ENCODE data around the gene CHPF2. TPM values are rescaled to one million over a fixed set of nuclear protein-coding genes. Genes with fewer than 3 reads are reported as not detected.

Gene CHPF2
- total RNA-seq, 2 donors from 2014 or later: 36.2 to 42.7 TPM

GRCh38 chr7:151236406-151236805 lies 4.1 kb downstream of the CHPF2 start:
- DNase-seq: no peak
- Histone ChIP-seq H3K9ac (ENCODE audit: low read depth in 2 of 2, low read length in 2 of 2) (no peak overlapping the region), H3K9me3 (no peaks in the 10 kb centered on the region), H3K4me3 (no peak overlapping the region), H3K27ac (no peak overlapping the region), H3K4me1 (peaks cover 10% of the 10 kb centered on the region), H3K36me3 (no peaks in the 10 kb centered on the region), H3K27me3 (no peaks in the 10 kb centered on the region)
- TF ChIP-seq CTCF (IDR thresholded peaks at IDR 0.05): no peak
- intact Hi-C loops (cut with DNase I): no loop called here

- Histone ChIP-seq H3K4me3 (no peak overlapping the region), H3K27me3 (no peaks in the 10 kb centered on the region), H3K27ac (no peak overlapping the region), H3K9me3 (no peaks in the 10 kb centered on the region), H3K4me1 (peaks cover 10% of the 10 kb centered on the region), H3K9ac (ENCODE audit: low read depth in 2 of 2, low read length in 2 of 2) (no peak overlapping the region), H3K36me3 (no peaks in the 10 kb centered on the region)
- TF ChIP-seq CTCF (IDR thresholded peaks at IDR 0.05): no peak
- no peak for DNase-seq
- intact Hi-C loops (cut with DNase I): no loop called here
These were observed 5.2 kb downstream of the CHPF2 start for GRCh38 chr7:151237244-151238189.

GRCh38 chr7:151238190-151238810 lies 6.0 kb downstream of the CHPF2 start:
- Histone ChIP-seq H3K4me3 (no peak overlapping the region), H3K9me3 (no peaks in the 10 kb centered on the region), H3K36me3 (no peaks in the 10 kb centered on the region), H3K27ac (no peak overlapping the region), H3K9ac (ENCODE audit: low read depth in 2 of 2, low read length in 2 of 2) (no peak overlapping the region), H3K4me1 (peaks cover 9% of the 10 kb centered on the region), H3K27me3 (no peaks in the 10 kb centered on the region)
- no peak for TF ChIP-seq CTCF (IDR thresholded peaks at IDR 0.05)
- intact Hi-C loops (cut with DNase I): no loop called here
- no peak for DNase-seq

- Histone ChIP-seq H3K4me3 (no peak overlapping the region), H3K9me3 (no peaks in the 10 kb centered on the region), H3K4me1 (no peaks in the 10 kb centered on the region), H3K36me3 (no peaks in the 10 kb centered on the region), H3K27me3 (no peaks in the 10 kb centered on the region), H3K27ac (no peak overlapping the region), H3K9ac (ENCODE audit: low read depth in 2 of 2, low read length in 2 of 2) (no peak overlapping the region)
- no peak for TF ChIP-seq CTCF (IDR thresholded peaks at IDR 0.05)
- no peak for DNase-seq
- intact Hi-C loops (cut with DNase I): no loop called here
These were observed 6.9 kb downstream of the CHPF2 start for GRCh38 chr7:151238924-151239836.

GRCh38 chr7:151239837-151240459 lies 7.7 kb downstream of the CHPF2 start:
- DNase-seq: no peak
- Histone ChIP-seq H3K4me1 (peaks cover 6% of the 10 kb centered on the region), H3K36me3 (no peaks in the 10 kb centered on the region), H3K4me3 (no peak overlapping the region), H3K9me3 (no peaks in the 10 kb centered on the region), H3K27ac (no peak overlapping the region), H3K27me3 (peaks cover 4% of the 10 kb centered on the region), H3K9ac (ENCODE audit: low read depth in 2 of 2, low read length in 2 of 2) (no peak overlapping the region)
- TF ChIP-seq CTCF (IDR thresholded peaks at IDR 0.05): no peak
- intact Hi-C loops (cut with DNase I): loop anchor here (5.0 to 10.0 kb wide), 2 partner anchors 62 to 115 kb away; no protein-coding TSS in a partner anchor

Data from colonic mucosa (tissue), 4 donors.